Naive thymus-derived CD4-positive, alpha-beta T cell (primary cell): Measurements from ENCODE around the gene PBX1. TPM values are rescaled to one million over a fixed set of nuclear protein-coding genes. Genes with fewer than 3 reads are reported as not detected.

ENCODE experiments used
- ATAC-seq: fragments of 150-1000 bp; cut with Tn5 transposase; 2 replicates; pipeline ENCODE4 v1.10.0; 2021; ENCODE audit warnings: mild to moderate bottlenecking, moderate library complexity
- CTCF ChIA-PET: fragments of 350-600 bp; sonication (Branson Sonifier 250); formaldehyde crosslinking; loops from one replicate; lab custom pipeline; 2021; ENCODE audit warnings: antibody characterized with exemption; lab: Charles Lee
- POLR2A ChIA-PET: fragments of 350-600 bp; sonication (Branson Sonifier 250); formaldehyde crosslinking; loops from one replicate; lab custom pipeline; 2021; ENCODE audit warnings: antibody characterized with exemption, inconsistent platforms; lab: Charles Lee
- DNase-seq, 9 donors: peaks; one replicate each; pipeline versions ENCODE4 v3.0.0 to v3.0.0-alpha.2; 2020 to 2022; ENCODE audit warnings: mixed read lengths in 1 of 9
- H3K27ac ChIP-seq: one replicate; pipeline ENCODE4 v1.7.0; 2013; ENCODE audit warnings: mild to moderate bottlenecking, low read depth, low read length, moderate library complexity
- H3K27me3 ChIP-seq, 2 donors: one replicate each; pipeline ENCODE4 v1.7.0; 2013; ENCODE audit warnings: low read length in 2 of 2, mild to moderate bottlenecking in 2 of 2, moderate library complexity in 2 of 2; ENCODE audit not compliant: control insufficient read depth in 2 of 2, insufficient read depth in 2 of 2
- H3K36me3 ChIP-seq, 3 experiments: 1 replicate in 2 of 3; 2 replicates in 1 of 3; pipeline ENCODE4 v1.7.0; 2013; ENCODE audit warnings: low read length in 3 of 3, mild to moderate bottlenecking in 3 of 3, moderate library complexity in 1 of 3; ENCODE audit not compliant: insufficient read depth in 3 of 3, control insufficient read depth in 2 of 3
- H3K4me1 ChIP-seq, 2 donors: one replicate each; pipeline ENCODE4 v1.7.0; 2013; ENCODE audit warnings: low read length in 2 of 2, mild to moderate bottlenecking in 2 of 2, moderate library complexity in 1 of 2; ENCODE audit not compliant: control insufficient read depth in 2 of 2, insufficient read depth in 2 of 2
- H3K4me3 ChIP-seq: 2 replicates; pipeline ENCODE4 v1.7.0; 2013; ENCODE audit warnings: mild to moderate bottlenecking, low read length
- H3K9me3 ChIP-seq, 3 experiments: 1 replicate in 2 of 3; 2 replicates in 1 of 3; pipeline ENCODE4 v1.7.0; 2013; ENCODE audit warnings: low read length in 3 of 3; ENCODE audit not compliant: control insufficient read depth in 2 of 3
- H3K27ac Mint-ChIP-seq, 9 donors: one replicate each; pipeline ENCODE4 v1.8.0; 2020 to 2022; ENCODE audit warnings: mixed read lengths in 9 of 9, mild to moderate bottlenecking in 8 of 9, moderate library complexity in 5 of 9, inconsistent platforms in 2 of 9
- H3K27me3 Mint-ChIP-seq, 5 donors: one replicate each; pipeline ENCODE4 v1.8.0; 2021 to 2022; ENCODE audit warnings: mixed read lengths in 5 of 5, mild to moderate bottlenecking in 1 of 5
- H3K36me3 Mint-ChIP-seq, 5 donors: one replicate each; pipeline ENCODE4 v1.8.0; 2020 to 2022; ENCODE audit warnings: mixed read lengths in 5 of 5, mild to moderate bottlenecking in 3 of 5, inconsistent platforms in 1 of 5
- H3K4me1 Mint-ChIP-seq, 7 donors: one replicate each; pipeline ENCODE4 v1.8.0; 2020 to 2022; ENCODE audit warnings: mixed read lengths in 7 of 7, mild to moderate bottlenecking in 3 of 7, inconsistent platforms in 1 of 7
- H3K4me3 Mint-ChIP-seq, 10 donors: one replicate each; pipeline ENCODE4 v1.8.0; 2020 to 2022; ENCODE audit warnings: mild to moderate bottlenecking in 10 of 10, mixed read lengths in 10 of 10, moderate library complexity in 6 of 10, inconsistent platforms in 2 of 10
- H3K9me3 Mint-ChIP-seq, 11 donors: one replicate each; pipeline ENCODE4 v1.8.0; 2020 to 2022; ENCODE audit warnings: mixed read lengths in 11 of 11, mild to moderate bottlenecking in 4 of 11, inconsistent platforms in 1 of 11, moderate library complexity in 1 of 11
- intact Hi-C, 2 donors: fragments of 100-400 bp; cut with micrococcal nuclease; formaldehyde crosslinking; loops; one replicate each; pipeline ENCODE4 v1.15.1; 2023
- polyA plus RNA-seq, 2 donors: library from polyadenylated mRNA; unstranded; fragments of 300-500 nt; fragmentation: Illumina TruSeq; gene quantifications; one replicate each; pipeline ENCODE4 v1.2.3, GENCODE V29; 2021
- total RNA-seq, 6 experiments: library from RNA in 5 of 6; stranded (reverse) in 5 of 6; gene quantifications; 1 replicate in 5 of 6; 2 replicates in 1 of 6; pipeline ENCODE4 v1.2.3 and lab custom pipeline; 2021 to 2026

The PBX1 gene
- total and polyA plus RNA-seq, 7 experiments from 2014 or later: 0.02 to 2.9 (median 1.7) TPM; not detected in 1

DNA sequence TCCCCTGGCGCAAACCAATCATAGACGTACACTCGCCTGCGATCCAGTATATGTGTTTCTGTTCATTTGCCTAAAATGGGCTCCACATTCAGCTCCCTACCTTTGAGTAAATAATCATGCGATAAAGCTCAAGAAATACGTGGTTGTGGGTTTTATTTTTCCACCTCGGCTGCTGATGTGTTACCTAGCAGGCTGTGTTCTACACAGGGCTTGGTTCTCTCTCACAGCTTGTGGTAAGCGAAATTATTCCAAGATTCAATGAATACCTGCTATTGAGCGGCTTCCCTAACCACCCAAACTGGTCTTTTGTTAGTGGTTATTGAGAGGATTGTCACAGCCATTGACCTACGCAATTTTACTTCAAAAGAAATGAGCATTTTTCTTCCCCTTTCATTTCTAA lies 180.2 kb downstream of the PBX1 start:
- POLR2A ChIA-PET: no interaction called here
- Mint-ChIP-seq H3K4me1 (no peaks in the 10 kb centered on the region), H3K4me3 (no peak overlapping the region), H3K9me3 (peaks cover 0 to 5% (median 0%) of the 10 kb centered on the region in 11 donors), H3K36me3 (peaks cover 0 to 4% (median 0%) of the 10 kb centered on the region in 5 donors), H3K27ac (no peak overlapping the region), H3K27me3 (peaks cover 0 to 8% (median 0%) of the 10 kb centered on the region in 5 donors)
- no peak for ATAC-seq
- Histone ChIP-seq H3K4me3 (no peak overlapping the region), H3K36me3 (no peaks in the 10 kb centered on the region), H3K27me3 (no peaks in the 10 kb centered on the region), H3K4me1 (no peaks in the 10 kb centered on the region), H3K27ac (no peak overlapping the region), H3K9me3 (no peaks in the 10 kb centered on the region)
- DNase-seq: no peak
- intact Hi-C loops: no loop called here
- CTCF ChIA-PET: no interaction called here

DNA sequence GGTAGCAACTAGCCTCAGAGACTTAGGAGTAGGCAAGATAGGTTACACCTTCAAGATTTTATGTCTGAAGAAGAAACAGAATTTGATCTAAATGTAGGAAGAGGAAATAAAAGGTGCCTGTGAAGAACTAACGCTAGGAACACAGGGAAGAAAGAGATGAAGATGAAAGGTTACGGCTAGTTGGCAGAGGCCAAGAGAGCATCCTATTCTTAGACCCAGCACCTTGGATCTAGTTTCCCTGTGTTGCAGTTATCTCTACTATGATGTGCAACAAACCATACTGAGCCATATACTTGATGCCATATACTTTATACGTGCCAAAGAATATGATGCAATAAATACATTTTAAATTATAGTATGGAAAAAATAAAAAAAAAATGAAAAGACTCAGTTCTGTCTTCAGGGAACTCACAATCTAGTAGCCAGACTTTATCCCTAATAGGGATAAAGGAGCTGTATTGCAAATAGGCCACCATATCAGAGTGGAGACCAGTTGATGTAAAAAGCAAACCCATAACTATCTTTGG lies 181.1 kb downstream of the PBX1 start:
- no peaks in the 10 kb centered on the region for H3K9me3 ChIP-seq
- no peak overlapping the region for H3K4me3 ChIP-seq
- no peak overlapping the region for H3K27ac ChIP-seq
- ATAC-seq (no peak), DNase-seq (no peak)
- H3K27ac Mint-ChIP-seq: no peak overlapping the region
- H3K27me3 ChIP-seq: no peaks in the 10 kb centered on the region
- H3K27me3 Mint-ChIP-seq: peaks cover 0 to 13% (median 0%) of the 10 kb centered on the region in 5 donors
- H3K4me3 Mint-ChIP-seq: no peak overlapping the region
- no peaks in the 10 kb centered on the region for H3K4me1 ChIP-seq
- POLR2A ChIA-PET: no interaction called here
- intact Hi-C loops: no loop called here
- H3K36me3 Mint-ChIP-seq: peaks cover 0 to 4% (median 0%) of the 10 kb centered on the region in 5 donors
- H3K4me1 Mint-ChIP-seq: no peaks in the 10 kb centered on the region
- CTCF ChIA-PET: no interaction called here
- no peaks in the 10 kb centered on the region for H3K36me3 ChIP-seq
- H3K9me3 Mint-ChIP-seq: peaks cover 0 to 5% (median 0%) of the 10 kb centered on the region in 11 donors

DNA sequence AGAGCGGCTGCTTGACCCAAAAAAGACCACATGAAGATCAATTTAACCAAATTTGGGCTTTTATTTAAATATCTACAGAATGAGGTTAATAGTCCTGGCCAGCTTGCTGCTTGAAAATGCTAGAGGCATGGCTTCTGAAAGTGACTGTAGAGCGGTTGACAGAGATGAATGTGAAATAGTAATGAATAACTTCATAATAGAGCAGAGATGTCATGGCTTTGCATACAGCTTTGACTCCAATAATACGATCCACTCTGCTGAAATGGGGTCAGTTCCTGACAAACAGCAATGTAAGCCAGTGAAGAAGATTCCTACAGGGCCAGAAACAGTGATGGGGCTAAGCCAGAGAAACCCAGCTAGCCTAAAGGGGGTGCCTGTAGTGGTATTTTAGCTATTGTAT lies 183.8 kb downstream of the PBX1 start:
- ATAC-seq: no peak
- CTCF ChIA-PET: no interaction called here
- H3K36me3 Mint-ChIP-seq: no peaks in the 10 kb centered on the region

DNA sequence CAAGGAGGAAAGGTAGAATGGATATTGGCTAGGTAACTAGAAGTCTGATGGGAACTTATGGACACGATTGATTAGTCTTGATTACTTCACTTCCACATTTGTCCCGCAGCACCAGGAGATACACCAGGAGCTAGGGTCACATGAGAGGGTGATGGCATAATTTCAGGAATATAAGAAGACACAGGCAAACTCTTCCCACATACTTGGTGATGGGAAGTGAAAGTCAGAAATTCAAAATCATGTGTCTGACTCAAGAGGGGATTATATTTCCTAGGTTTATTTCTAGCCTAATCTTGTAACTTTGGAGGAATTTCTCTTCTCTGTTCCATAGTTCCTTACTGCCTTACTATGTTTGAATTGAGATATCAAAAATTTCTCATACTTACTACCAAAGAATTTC lies 185.0 kb downstream of the PBX1 start:
- Histone ChIP-seq H3K9me3 (no peaks in the 10 kb centered on the region), H3K27ac (no peak overlapping the region), H3K27me3 (no peaks in the 10 kb centered on the region), H3K4me3 (no peak overlapping the region), H3K36me3 (no peaks in the 10 kb centered on the region), H3K4me1 (no peaks in the 10 kb centered on the region)
- intact Hi-C loops: no loop called here
- DNase-seq: no peak
- H3K27ac Mint-ChIP-seq: no peak overlapping the region
- H3K4me3 Mint-ChIP-seq: no peak overlapping the region
- peaks cover 0 to 13% (median 0%) of the 10 kb centered on the region in 5 donors for H3K27me3 Mint-ChIP-seq
- ChIA-PET CTCF (no interaction called here), POLR2A (no interaction called here)
- no peaks in the 10 kb centered on the region for H3K9me3 Mint-ChIP-seq
- no peaks in the 10 kb centered on the region for H3K36me3 Mint-ChIP-seq
- H3K4me1 Mint-ChIP-seq: no peaks in the 10 kb centered on the region
- ATAC-seq: no peak

More for the DNA sequence above, 183.8 kb downstream of the PBX1 start:
- Mint-ChIP-seq H3K27me3 (peaks cover 0 to 13% (median 0%) of the 10 kb centered on the region in 5 donors), H3K9me3 (no peaks in the 10 kb centered on the region), H3K4me1 (no peaks in the 10 kb centered on the region), H3K27ac (no peak overlapping the region), H3K4me3 (no peak overlapping the region)
- Histone ChIP-seq H3K27ac (no peak overlapping the region), H3K4me3 (no peak overlapping the region), H3K36me3 (no peaks in the 10 kb centered on the region), H3K27me3 (no peaks in the 10 kb centered on the region), H3K4me1 (no peaks in the 10 kb centered on the region), H3K9me3 (no peaks in the 10 kb centered on the region)
- POLR2A ChIA-PET: no interaction called here
- no peak for DNase-seq
- intact Hi-C loops: no loop called here

DNA sequence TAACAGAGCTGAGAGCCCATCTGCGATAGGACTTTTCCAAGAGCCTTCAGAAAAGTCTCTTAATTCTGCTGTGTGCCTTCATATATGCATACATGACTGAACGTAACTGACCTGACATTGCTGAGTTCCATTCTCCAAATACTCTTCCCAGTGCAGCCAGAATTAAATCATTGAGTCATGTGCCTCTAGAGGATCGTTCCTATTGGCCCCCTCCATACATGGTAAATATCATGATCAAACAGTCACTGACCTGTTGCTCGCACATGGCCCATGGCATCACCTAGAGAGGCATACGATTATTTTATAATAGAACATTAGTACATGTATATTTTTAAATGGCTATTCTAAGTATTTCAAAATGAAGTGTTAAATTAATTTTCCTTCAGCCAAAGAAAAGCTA lies 186.8 kb downstream of the PBX1 start:
- Mint-ChIP-seq H3K4me1 (no peaks in the 10 kb centered on the region), H3K4me3 (no peak overlapping the region), H3K27ac (no peak overlapping the region), H3K27me3 (peaks cover 0 to 9% (median 0%) of the 10 kb centered on the region in 5 donors), H3K9me3 (no peaks in the 10 kb centered on the region), H3K36me3 (no peaks in the 10 kb centered on the region)
- DNase-seq (no peak), ATAC-seq (no peak)
- Histone ChIP-seq H3K27ac (no peak overlapping the region), H3K4me3 (no peak overlapping the region), H3K27me3 (no peaks in the 10 kb centered on the region), H3K4me1 (no peaks in the 10 kb centered on the region), H3K9me3 (no peaks in the 10 kb centered on the region), H3K36me3 (no peaks in the 10 kb centered on the region)
- POLR2A ChIA-PET: interaction anchor here (0.6 kb wide), 1 partner anchor 508 kb away, joined by 4 read pairs; no protein-coding TSS in a partner anchor
- intact Hi-C loops: no loop called here
- CTCF ChIA-PET: no interaction called here

DNA sequence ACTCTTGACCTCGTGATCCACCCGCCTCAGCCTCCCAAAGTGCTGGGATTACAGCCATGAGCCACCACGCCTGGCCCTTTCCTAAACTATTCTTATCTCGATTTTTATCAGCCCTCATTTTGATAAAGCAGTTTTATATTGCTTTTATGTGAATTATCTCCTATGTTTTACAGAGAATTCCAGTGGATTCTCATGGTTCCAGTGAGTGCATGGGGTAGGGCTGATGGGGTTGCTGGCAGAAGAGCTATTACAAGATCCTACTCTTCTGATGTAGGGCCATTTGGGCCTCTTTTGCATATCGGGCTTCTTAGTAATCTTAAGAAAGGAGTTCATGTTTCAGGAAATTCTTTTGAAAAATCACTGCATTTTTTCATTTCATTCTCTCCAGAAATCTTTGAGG lies 187.6 kb downstream of the PBX1 start:
- no peak for DNase-seq
- intact Hi-C loops: no loop called here
- no peaks in the 10 kb centered on the region for H3K4me1 Mint-ChIP-seq
- H3K27ac Mint-ChIP-seq: no peak overlapping the region
- no peaks in the 10 kb centered on the region for H3K36me3 ChIP-seq
- ATAC-seq: no peak
- H3K36me3 Mint-ChIP-seq: no peaks in the 10 kb centered on the region
- no peaks in the 10 kb centered on the region for H3K4me1 ChIP-seq
- no peaks in the 10 kb centered on the region for H3K9me3 Mint-ChIP-seq
- no peak overlapping the region for H3K4me3 ChIP-seq
- peaks cover 0 to 8% (median 0%) of the 10 kb centered on the region in 5 donors for H3K27me3 Mint-ChIP-seq
- no peaks in the 10 kb centered on the region for H3K9me3 ChIP-seq
- ChIA-PET POLR2A (no interaction called here), CTCF (no interaction called here)
- no peak overlapping the region for H3K4me3 Mint-ChIP-seq
- H3K27me3 ChIP-seq: no peaks in the 10 kb centered on the region
- no peak overlapping the region for H3K27ac ChIP-seq

DNA sequence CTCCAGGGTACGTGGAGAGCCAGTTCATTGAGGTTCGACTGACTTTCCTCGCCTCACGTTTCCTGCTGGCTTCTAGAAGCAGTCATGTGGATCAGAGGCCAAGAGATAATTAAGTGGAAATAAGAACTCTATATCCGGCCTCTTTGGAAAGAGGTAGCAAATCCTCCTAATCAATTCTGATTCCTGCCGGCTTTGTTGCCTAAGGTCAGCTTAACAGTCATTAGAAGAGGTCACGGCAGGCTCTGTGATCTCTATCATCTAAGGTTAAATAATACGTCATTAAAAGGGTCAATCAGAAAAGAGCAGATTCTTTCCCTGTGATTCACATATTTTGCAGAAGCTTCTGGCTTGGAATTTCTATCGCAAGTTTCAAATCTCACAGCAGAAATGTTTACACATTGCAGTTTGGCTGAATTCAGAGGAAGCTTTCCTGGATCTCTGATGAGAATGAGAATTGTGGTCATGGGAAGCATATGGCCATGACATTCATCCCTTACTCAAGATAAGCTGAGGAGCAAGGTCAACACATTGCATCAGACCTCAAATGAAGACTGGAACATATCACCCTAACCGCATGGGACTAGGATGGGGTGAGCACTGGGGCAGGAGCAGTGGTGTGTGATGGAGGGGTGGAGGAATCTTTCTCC lies 189.4 kb downstream of the PBX1 start:
- Histone ChIP-seq H3K36me3 (no peaks in the 10 kb centered on the region), H3K4me1 (no peaks in the 10 kb centered on the region), H3K9me3 (no peaks in the 10 kb centered on the region), H3K4me3 (no peak overlapping the region), H3K27ac (no peak overlapping the region), H3K27me3 (no peaks in the 10 kb centered on the region)
- DNase-seq (no peak), ATAC-seq (no peak)
- intact Hi-C loops: no loop called here
- Mint-ChIP-seq H3K27ac (no peak overlapping the region), H3K4me1 (no peaks in the 10 kb centered on the region), H3K4me3 (no peak overlapping the region), H3K36me3 (no peaks in the 10 kb centered on the region), H3K9me3 (no peaks in the 10 kb centered on the region), H3K27me3 (peaks cover 0 to 10% (median 2%) of the 10 kb centered on the region in 5 donors)
- POLR2A ChIA-PET: no interaction called here
- CTCF ChIA-PET: no interaction called here
